Liver (tissue), 9 donors: ENCODE measurements around the gene HRH1. TPM values are rescaled to one million over a fixed set of nuclear protein-coding genes. Genes with fewer than 3 reads are reported as not detected.

Experiments
- DNase-seq: peaks from one replicate; pipeline ENCODE4 v3.0.0-alpha.2; 2017; ENCODE audit warnings: low spot score
- H3K27ac ChIP-seq, 2 donors: one replicate each; pipeline ENCODE4 v1.7.0; 2013; ENCODE audit warnings: inconsistent platforms in 2 of 2, low read length in 2 of 2, control low read depth in 1 of 2, low read depth in 1 of 2, mild to moderate bottlenecking in 1 of 2
- H3K27me3 ChIP-seq, 4 donors: one replicate each; pipeline versions ENCODE4 v1.6.1 to v1.7.0; 2013; ENCODE audit warnings: low read length in 3 of 4, inconsistent platforms in 1 of 4, mild to moderate bottlenecking in 1 of 4, moderate library complexity in 1 of 4; ENCODE audit not compliant: control insufficient read depth in 4 of 4, insufficient read depth in 4 of 4
- H3K36me3 ChIP-seq, 4 donors: one replicate each; pipeline versions ENCODE4 v1.6.1 to v1.7.0; 2013; ENCODE audit warnings: low read length in 3 of 4, mild to moderate bottlenecking in 3 of 4, low read depth in 1 of 4, moderate library complexity in 1 of 4; ENCODE audit not compliant: control insufficient read depth in 4 of 4, insufficient read depth in 3 of 4
- H3K4me1 ChIP-seq, 4 donors: one replicate each; pipeline versions ENCODE4 v1.6.1 to v1.7.0; 2013; ENCODE audit warnings: low read length in 3 of 4, mild to moderate bottlenecking in 3 of 4, moderate library complexity in 1 of 4; ENCODE audit not compliant: control insufficient read depth in 4 of 4, insufficient read depth in 4 of 4
- H3K4me3 ChIP-seq, 3 donors: one replicate each; pipeline versions ENCODE4 v1.6.1 to v1.7.0; 2013; ENCODE audit warnings: low read length in 3 of 3, control low read depth in 1 of 3, low read depth in 1 of 3, mild to moderate bottlenecking in 1 of 3
- H3K9ac ChIP-seq, 2 donors: one replicate each; pipeline ENCODE4 v1.7.0; 2013; ENCODE audit warnings: low read length in 2 of 2, mild to moderate bottlenecking in 2 of 2, moderate library complexity in 2 of 2, control low read depth in 1 of 2, low read depth in 1 of 2
- H3K9me3 ChIP-seq, 4 donors: one replicate each; pipeline versions ENCODE4 v1.6.1 to v1.7.0; 2013; ENCODE audit warnings: low read length in 3 of 4; ENCODE audit not compliant: control insufficient read depth in 4 of 4
- EGR1 ChIP-seq, 2 donors: IDR thresholded peaks; 2 replicates each; pipeline ENCODE4 v1.6.1; 2016 to 2018; ENCODE audit warnings: antibody characterized with exemption in 2 of 2, low read depth in 2 of 2
- FOXA1 ChIP-seq: IDR thresholded peaks from 2 replicates; pipeline ENCODE4 v1.6.1; 2016; ENCODE audit warnings: antibody characterized with exemption
- FOXA2 ChIP-seq: IDR thresholded peaks from 2 replicates; pipeline ENCODE4 v1.6.1; 2016; ENCODE audit warnings: antibody characterized with exemption
- HNF4A ChIP-seq, 2 donors: conservative IDR thresholded peaks; 2 replicates each; pipeline ENCODE4 v1.6.1; 2016; ENCODE audit warnings: antibody characterized with exemption in 2 of 2, mild to moderate bottlenecking in 2 of 2
- HNF4G ChIP-seq: IDR thresholded peaks from 2 replicates; pipeline ENCODE4 v1.6.1; 2016; ENCODE audit warnings: antibody characterized with exemption
- JUND ChIP-seq, 2 donors: IDR thresholded peaks; 2 replicates each; pipeline ENCODE4 v1.6.1; 2016; ENCODE audit warnings: antibody characterized with exemption in 2 of 2
- RAD21 ChIP-seq, 2 donors: IDR thresholded peaks; 2 replicates each; pipeline ENCODE4 v1.6.1; 2016; ENCODE audit warnings: antibody characterized with exemption in 2 of 2, mild to moderate bottlenecking in 2 of 2
- RXRA ChIP-seq, 2 donors: IDR thresholded peaks; 2 replicates each; pipeline ENCODE4 v1.6.1; 2017 to 2018; ENCODE audit warnings: antibody characterized with exemption in 2 of 2, mild to moderate bottlenecking in 1 of 2
- SP1 ChIP-seq: IDR thresholded peaks from 2 replicates; pipeline ENCODE4 v1.6.1; 2018; ENCODE audit warnings: antibody characterized with exemption, mild to moderate bottlenecking
- TAF1 ChIP-seq: conservative IDR thresholded peaks from 2 replicates; pipeline ENCODE4 v1.6.1; 2016; ENCODE audit warnings: antibody characterized with exemption, mild to moderate bottlenecking
- WGBS: extraction: QIAGEN DNeasy Blood & Tissue Kit; methylation state at CpG from one replicate; pipeline ENCODE4 v1.1.7; 2013; 5-methylcytosine and 5-hydroxymethylcytosine counted together
- polyA plus RNA-seq, 2 donors: library from polyadenylated mRNA; stranded (reverse) in 1 of 2; unstranded in 1 of 2; fragments of 200-250 nt in 1 of 2; fragments of >200 nt in 1 of 2; fragmentation: Nextera tagmentation in 1 of 2; extraction: Ambion mirVana in 1 of 2; gene quantifications; one replicate each; pipeline versions ENCODE4 v1.2.1 to v1.2.3, GENCODE V29; 2013 to 2015
- total RNA-seq, 2 donors: library from RNA; depleted of rRNA; stranded (reverse); fragments of >200 nt; gene quantifications; one replicate each; pipeline ENCODE4 v1.2.3, GENCODE V29; 2014
- TF ChIP-seq, protein P1 (sequence below): IDR thresholded peaks from 2 replicates; pipeline ENCODE4 v1.6.1; 2016; ENCODE audit warnings: antibody characterized with exemption
- TF ChIP-seq, protein P2 (sequence below): IDR thresholded peaks from 2 replicates; pipeline ENCODE4 v1.6.1; 2016; ENCODE audit warnings: antibody characterized with exemption
- TF ChIP-seq, protein P3 (sequence below): fragments of 150-350 bp; IDR thresholded peaks from 2 replicates; pipeline ENCODE4 v1.5.1; 2017; ENCODE audit warnings: improper control_type of control experiment, low read depth, low read length; ENCODE audit not compliant: missing input control
- TF ChIP-seq, protein P4 (sequence below): IDR thresholded peaks from 2 replicates; pipeline ENCODE4 v1.6.1; 2016; ENCODE audit warnings: antibody characterized with exemption
- TF ChIP-seq, protein P5 (sequence below): IDR thresholded peaks from 2 replicates; pipeline ENCODE4 v1.6.1; 2016; ENCODE audit warnings: antibody characterized with exemption, mild to moderate bottlenecking
- donor health status: healthy.
- donor health status: healthy.
- donor health status: healthy.
- donor health status: healthy.
- donor health status: healthy.

Gene HRH1
- total and polyA plus RNA-seq, 4 donors: 0.07 to 1.3 (median 0.31) TPM

DNA sequence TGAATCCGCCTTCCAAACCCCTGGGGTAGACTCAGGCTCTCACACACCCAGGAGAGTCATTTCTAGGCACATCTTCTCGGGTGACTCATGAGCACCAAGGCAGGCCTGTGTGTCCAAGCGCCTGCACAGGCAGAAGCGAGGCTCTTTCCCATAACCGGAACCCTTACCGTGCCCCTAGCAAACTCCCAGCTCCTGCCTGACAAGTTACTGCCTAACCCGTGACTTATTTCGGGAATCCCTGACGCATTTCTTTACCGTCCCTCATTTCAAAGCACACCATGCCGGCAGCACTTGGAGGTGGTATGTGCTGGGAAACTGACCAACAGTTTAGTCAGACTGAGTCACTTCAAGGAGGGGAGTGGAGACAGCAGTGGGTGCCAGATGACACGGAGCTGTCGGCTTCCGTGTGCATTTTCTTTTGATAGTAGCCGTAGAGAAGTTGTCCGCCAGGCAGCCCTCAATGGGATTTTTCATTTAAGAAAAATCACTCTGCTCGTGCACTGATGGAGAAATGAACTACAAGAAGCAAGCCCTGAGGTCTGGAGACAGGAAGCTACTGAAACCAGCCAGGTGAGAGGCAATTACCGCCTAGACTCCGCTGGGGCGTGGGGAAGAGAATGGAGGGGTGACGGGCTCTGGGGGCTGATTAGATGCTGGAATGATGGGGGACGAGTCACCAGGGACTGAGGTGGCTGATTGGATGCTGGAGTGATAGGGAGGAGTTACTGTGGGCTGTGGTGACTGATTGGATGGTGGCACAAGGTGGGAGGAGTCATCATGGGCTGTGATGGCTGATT is 17.3 kb upstream of the HRH1 start:
- DNase-seq: no peak
- TF ChIP-seq EGR1 (IDR thresholded peaks at IDR 0.05; ENCODE audit: low read depth in 2 of 2): no peak
- H3K4me1 ChIP-seq: no peaks in the 10 kb centered on the region
- no peak overlapping the region for H3K9ac ChIP-seq
- H3K27me3 ChIP-seq: peaks cover 0 to 3% (median 0%) of the 10 kb centered on the region in 4 donors
- H3K9me3 ChIP-seq: no peaks in the 10 kb centered on the region
- no peak overlapping the region for H3K4me3 ChIP-seq
- WGBS: 87% methylated on average over 22 of the region's 22 CpGs
- H3K36me3 ChIP-seq: no peaks in the 10 kb centered on the region
- no peak overlapping the region for H3K27ac ChIP-seq

DNA sequence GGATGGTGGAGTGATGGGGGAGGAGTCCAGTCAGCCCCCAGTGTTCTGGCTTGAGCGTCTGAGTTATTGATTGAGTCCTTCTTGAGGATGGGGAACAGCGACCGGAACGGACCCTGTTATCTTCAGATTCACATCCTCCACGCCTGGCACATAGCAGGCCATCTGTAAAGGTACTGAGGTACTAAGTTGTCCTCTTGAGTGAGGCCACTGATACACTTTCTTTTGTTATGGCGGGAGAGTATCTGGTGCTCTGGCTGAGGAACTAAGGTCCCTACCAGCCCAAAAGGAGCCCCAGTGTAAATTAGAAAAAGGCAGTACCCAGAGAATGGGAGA is 16.7 kb upstream of the HRH1 start:
- no peak for DNase-seq
- no peak overlapping the region for H3K9ac ChIP-seq
- no peak overlapping the region for H3K4me3 ChIP-seq
- no peaks in the 10 kb centered on the region for H3K4me1 ChIP-seq
- no peaks in the 10 kb centered on the region for H3K36me3 ChIP-seq
- H3K9me3 ChIP-seq: no peaks in the 10 kb centered on the region
- TF ChIP-seq RXRA (IDR thresholded peaks at IDR 0.05): no peak
- TF ChIP-seq RAD21 (IDR thresholded peaks at IDR 0.05): no peak
- no peak for TF ChIP-seq TAF1
- no peak for TF ChIP-seq FOXA1
- no peak for TF ChIP-seq EGR1 (IDR thresholded peaks at IDR 0.05; ENCODE audit: low read depth in 2 of 2)
- TF ChIP-seq, protein P1, sequence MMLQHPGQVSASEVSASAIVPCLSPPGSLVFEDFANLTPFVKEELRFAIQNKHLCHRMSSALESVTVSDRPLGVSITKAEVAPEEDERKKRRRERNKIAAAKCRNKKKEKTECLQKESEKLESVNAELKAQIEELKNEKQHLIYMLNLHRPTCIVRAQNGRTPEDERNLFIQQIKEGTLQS: no peak
- TF ChIP-seq, protein P2, sequence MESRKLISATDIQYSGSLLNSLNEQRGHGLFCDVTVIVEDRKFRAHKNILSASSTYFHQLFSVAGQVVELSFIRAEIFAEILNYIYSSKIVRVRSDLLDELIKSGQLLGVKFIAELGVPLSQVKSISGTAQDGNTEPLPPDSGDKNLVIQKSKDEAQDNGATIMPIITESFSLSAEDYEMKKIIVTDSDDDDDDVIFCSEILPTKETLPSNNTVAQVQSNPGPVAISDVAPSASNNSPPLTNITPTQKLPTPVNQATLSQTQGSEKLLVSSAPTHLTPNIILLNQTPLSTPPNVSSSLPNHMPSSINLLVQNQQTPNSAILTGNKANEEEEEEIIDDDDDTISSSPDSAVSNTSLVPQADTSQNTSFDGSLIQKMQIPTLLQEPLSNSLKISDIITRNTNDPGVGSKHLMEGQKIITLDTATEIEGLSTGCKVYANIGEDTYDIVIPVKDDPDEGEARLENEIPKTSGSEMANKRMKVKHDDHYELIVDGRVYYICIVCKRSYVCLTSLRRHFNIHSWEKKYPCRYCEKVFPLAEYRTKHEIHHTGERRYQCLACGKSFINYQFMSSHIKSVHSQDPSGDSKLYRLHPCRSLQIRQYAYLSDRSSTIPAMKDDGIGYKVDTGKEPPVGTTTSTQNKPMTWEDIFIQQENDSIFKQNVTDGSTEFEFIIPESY: no peak
- no peak for TF ChIP-seq JUND (IDR thresholded peaks at IDR 0.05)
- TF ChIP-seq HNF4A (conservative IDR thresholded peaks at IDR 0.05): no peak
- no peak for TF ChIP-seq SP1
- TF ChIP-seq, protein P3, sequence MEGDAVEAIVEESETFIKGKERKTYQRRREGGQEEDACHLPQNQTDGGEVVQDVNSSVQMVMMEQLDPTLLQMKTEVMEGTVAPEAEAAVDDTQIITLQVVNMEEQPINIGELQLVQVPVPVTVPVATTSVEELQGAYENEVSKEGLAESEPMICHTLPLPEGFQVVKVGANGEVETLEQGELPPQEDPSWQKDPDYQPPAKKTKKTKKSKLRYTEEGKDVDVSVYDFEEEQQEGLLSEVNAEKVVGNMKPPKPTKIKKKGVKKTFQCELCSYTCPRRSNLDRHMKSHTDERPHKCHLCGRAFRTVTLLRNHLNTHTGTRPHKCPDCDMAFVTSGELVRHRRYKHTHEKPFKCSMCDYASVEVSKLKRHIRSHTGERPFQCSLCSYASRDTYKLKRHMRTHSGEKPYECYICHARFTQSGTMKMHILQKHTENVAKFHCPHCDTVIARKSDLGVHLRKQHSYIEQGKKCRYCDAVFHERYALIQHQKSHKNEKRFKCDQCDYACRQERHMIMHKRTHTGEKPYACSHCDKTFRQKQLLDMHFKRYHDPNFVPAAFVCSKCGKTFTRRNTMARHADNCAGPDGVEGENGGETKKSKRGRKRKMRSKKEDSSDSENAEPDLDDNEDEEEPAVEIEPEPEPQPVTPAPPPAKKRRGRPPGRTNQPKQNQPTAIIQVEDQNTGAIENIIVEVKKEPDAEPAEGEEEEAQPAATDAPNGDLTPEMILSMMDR: no peak
- no peak for TF ChIP-seq HNF4G
- TF ChIP-seq, protein P4, sequence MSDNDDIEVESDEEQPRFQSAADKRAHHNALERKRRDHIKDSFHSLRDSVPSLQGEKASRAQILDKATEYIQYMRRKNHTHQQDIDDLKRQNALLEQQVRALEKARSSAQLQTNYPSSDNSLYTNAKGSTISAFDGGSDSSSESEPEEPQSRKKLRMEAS: no peak
- no peak for TF ChIP-seq FOXA2
- TF ChIP-seq, protein P5, sequence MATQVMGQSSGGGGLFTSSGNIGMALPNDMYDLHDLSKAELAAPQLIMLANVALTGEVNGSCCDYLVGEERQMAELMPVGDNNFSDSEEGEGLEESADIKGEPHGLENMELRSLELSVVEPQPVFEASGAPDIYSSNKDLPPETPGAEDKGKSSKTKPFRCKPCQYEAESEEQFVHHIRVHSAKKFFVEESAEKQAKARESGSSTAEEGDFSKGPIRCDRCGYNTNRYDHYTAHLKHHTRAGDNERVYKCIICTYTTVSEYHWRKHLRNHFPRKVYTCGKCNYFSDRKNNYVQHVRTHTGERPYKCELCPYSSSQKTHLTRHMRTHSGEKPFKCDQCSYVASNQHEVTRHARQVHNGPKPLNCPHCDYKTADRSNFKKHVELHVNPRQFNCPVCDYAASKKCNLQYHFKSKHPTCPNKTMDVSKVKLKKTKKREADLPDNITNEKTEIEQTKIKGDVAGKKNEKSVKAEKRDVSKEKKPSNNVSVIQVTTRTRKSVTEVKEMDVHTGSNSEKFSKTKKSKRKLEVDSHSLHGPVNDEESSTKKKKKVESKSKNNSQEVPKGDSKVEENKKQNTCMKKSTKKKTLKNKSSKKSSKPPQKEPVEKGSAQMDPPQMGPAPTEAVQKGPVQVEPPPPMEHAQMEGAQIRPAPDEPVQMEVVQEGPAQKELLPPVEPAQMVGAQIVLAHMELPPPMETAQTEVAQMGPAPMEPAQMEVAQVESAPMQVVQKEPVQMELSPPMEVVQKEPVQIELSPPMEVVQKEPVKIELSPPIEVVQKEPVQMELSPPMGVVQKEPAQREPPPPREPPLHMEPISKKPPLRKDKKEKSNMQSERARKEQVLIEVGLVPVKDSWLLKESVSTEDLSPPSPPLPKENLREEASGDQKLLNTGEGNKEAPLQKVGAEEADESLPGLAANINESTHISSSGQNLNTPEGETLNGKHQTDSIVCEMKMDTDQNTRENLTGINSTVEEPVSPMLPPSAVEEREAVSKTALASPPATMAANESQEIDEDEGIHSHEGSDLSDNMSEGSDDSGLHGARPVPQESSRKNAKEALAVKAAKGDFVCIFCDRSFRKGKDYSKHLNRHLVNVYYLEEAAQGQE: no peak
- peaks cover 0 to 3% (median 0%) of the 10 kb centered on the region in 4 donors for H3K27me3 ChIP-seq
- H3K27ac ChIP-seq: no peak overlapping the region
- WGBS: 72% methylated on average over 6 of the region's 6 CpGs
